H54 (cell line): ENCODE results near the gene COA4.

Experiments used
- DNase-seq: peaks from one replicate; pipeline ENCODE4 v3.0.0; 2011; ENCODE audit warnings: low spot score, mixed read lengths; ENCODE audit not compliant: insufficient read length
- FAIRE-seq: peaks from 3 replicates; lab custom pipeline; 2011; peaks lifted over from hg19 to GRCh38; lab: Jason Lieb, UNC
- POLR2A ChIP-seq: IDR thresholded peaks from 2 replicates; pipeline ENCODE4 v1.6.1; 2011; ENCODE audit warnings: low read depth, mild to moderate bottlenecking, low read length

COA4 gene

DNA sequence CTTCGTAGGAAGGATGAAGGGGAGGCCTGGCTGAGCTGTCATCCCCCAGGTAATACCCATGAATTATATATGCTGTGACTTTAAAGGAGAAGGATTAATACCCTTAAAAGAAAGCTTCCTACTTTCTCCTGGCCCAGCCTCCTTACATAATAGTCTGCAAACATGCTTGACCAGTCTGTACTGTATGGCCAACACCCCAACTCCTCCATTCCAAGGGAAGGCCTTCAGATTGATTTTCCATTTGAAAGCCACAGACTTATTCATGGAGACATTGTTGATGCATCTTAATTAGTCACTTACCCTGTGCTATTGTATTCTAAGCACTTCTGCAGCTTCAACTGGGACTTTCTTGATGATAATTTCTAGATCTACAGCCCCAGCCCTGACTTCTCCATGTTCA lies 2.1 kb upstream of the COA4 start:
- FAIRE-seq (no peak), DNase-seq (no peak)
- no peak for TF ChIP-seq POLR2A

- no peak for FAIRE-seq
- TF ChIP-seq POLR2A = no peak
- no peak for DNase-seq
Measured at GRCh38 chr11:73875840-73876239, 806 bp downstream of the COA4 start.

GRCh38 chr11:73875380-73875779 lies 1.3 kb downstream of the COA4 start:
- DNase-seq (no peak), FAIRE-seq (no peak)
- TF ChIP-seq POLR2A = no peak

- DNase-seq = no peak
- FAIRE-seq = no peak
- no peak for TF ChIP-seq POLR2A
Measured at GRCh38 chr11:73872749-73873357, 3.8 kb downstream of the COA4 start.

DNA sequence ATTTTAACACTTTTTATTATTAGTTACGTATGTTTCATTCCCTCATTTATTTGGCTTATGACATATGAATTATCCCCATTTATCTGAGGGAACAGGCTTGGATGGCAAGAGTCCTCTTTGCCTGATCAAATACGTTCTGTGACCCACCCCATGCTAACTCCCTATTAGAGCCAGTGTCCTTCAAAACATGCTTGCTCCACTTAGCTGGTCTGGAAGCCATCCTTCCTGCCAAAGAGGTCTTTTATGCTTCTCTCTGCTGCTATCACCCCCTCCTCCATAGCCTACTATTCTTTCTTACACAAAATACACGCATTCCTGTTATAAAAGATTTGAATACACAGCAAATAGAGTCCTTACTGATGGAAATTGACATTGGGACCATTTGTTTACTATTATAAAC lies 6.4 kb downstream of the COA4 start:
- TF ChIP-seq POLR2A = no peak
- FAIRE-seq = no peak
- DNase-seq = no peak

GRCh38 chr11:73869332-73869949 lies 7.2 kb downstream of the COA4 start:
- FAIRE-seq (no peak), DNase-seq (no peak)
- no peak for TF ChIP-seq POLR2A

GRCh38 chr11:73866586-73866996 lies 10.1 kb downstream of the COA4 start:
- TF ChIP-seq POLR2A = no peak
- peak; percentile 72 for FAIRE-seq
- DNase-seq = peak; percentile 46

GRCh38 chr11:73866095-73866579 lies 10.5 kb downstream of the COA4 start:
- DNase-seq (no peak), FAIRE-seq (no peak)
- TF ChIP-seq POLR2A = no peak

DNA sequence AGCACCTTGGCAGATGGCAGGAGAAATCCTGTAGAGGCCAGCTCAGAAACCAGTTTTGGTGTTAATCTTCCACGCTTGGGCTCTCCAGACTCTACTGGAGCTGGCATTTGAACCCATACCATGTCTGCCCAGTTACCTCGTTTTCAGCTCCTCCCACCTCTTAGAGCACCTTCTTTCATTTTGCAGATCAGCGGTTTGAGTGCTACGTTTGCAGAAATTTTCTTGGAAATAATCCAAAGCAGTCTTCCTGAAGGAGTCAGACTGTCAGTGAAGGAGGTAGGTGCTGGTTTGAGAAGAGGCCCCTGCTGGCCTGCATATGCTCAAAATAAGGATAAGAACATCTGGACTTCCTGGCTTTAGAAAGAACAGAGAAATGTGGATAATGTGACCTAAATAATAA lies 13.7 kb downstream of the COA4 start:
- DNase-seq = no peak
- no peak for TF ChIP-seq POLR2A

DNA sequence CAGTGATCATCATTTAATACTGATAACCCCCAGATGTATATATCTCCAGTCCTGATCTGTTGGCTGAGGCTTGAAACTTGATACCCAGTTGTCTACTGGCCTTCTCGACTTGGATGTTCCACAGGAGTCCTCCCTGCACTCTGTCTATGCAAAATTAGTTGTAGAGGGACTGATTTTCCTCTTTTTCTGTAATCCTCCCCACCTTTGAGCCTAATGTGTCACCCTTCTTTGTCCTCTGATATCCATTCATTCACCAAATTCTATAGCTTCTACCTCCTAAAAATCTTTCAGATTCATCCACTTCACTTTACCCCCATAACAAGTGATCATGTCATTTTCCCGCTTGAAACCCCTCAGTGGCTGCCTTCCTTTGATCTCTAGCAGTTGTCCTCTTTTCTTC lies 16.4 kb downstream of the COA4 start:
- TF ChIP-seq POLR2A = no peak
- FAIRE-seq (no peak), DNase-seq (no peak)

More for the DNA sequence above, 13.7 kb downstream of the COA4 start:
- FAIRE-seq = no peak

- TF ChIP-seq POLR2A = no peak
- DNase-seq (no peak), FAIRE-seq (no peak)
Measured at GRCh38 chr11:73859671-73860070, 17.0 kb downstream of the COA4 start.

DNA sequence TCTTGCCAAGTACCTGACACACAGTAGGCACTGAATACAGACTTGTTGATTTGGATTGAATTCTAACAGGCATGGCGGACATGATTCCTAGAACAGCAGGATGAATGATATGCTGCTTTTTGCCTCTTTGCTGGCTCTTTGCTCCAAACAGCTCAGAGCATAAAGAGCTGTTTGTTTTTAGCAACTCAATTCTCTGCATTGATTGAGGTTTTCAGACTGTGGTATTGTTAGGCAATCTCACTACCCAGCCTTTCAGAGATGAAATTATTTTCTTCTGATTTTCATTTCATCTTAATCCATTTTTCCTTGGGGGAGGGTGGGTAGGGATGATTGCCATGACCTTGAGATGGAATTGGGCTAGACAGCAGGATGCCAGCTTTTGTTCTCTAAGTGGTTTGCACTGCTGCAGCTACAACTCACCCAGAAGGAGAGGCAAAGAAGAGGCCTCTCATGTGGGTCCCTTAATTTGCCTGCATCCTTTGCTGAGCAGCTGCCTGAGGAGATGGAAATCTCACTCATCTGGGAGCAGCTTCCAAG lies 20.5 kb downstream of the COA4 start:
- DNase-seq (no peak), FAIRE-seq (no peak)
- no peak for TF ChIP-seq POLR2A

GRCh38 chr11:73854680-73855079 lies 22.0 kb downstream of the COA4 start:
- FAIRE-seq = no peak
- TF ChIP-seq POLR2A = no peak
- DNase-seq = no peak

GRCh38 chr11:73852049-73852448 lies 24.6 kb downstream of the COA4 start:
- DNase-seq (no peak), FAIRE-seq (no peak)
- TF ChIP-seq POLR2A = no peak

GRCh38 chr11:73851046-73851764 lies 25.4 kb downstream of the COA4 start:
- FAIRE-seq (no peak), DNase-seq (no peak)
- TF ChIP-seq POLR2A = no peak
